GM11168 (cell line): Measurements from ENCODE around the gene CALR3.
"Not testable (repeated sequence)": the region's sequence is repeated elsewhere in the genome, so short reads cannot be mapped to it uniquely, and the experiment has no call there.

ENCODE experiments used
- in situ Hi-C: fragments of 300-500 bp; cut with MboI; formaldehyde crosslinking; loops from one replicate; pipeline ENCODE4 v1.12.0; 2022; ENCODE audit warnings: low sequenced_read_pairs; ENCODE audit not compliant: unreplicated experiment

Gene CALR3, protein sequence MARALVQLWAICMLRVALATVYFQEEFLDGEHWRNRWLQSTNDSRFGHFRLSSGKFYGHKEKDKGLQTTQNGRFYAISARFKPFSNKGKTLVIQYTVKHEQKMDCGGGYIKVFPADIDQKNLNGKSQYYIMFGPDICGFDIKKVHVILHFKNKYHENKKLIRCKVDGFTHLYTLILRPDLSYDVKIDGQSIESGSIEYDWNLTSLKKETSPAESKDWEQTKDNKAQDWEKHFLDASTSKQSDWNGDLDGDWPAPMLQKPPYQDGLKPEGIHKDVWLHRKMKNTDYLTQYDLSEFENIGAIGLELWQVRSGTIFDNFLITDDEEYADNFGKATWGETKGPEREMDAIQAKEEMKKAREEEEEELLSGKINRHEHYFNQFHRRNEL

DNA sequence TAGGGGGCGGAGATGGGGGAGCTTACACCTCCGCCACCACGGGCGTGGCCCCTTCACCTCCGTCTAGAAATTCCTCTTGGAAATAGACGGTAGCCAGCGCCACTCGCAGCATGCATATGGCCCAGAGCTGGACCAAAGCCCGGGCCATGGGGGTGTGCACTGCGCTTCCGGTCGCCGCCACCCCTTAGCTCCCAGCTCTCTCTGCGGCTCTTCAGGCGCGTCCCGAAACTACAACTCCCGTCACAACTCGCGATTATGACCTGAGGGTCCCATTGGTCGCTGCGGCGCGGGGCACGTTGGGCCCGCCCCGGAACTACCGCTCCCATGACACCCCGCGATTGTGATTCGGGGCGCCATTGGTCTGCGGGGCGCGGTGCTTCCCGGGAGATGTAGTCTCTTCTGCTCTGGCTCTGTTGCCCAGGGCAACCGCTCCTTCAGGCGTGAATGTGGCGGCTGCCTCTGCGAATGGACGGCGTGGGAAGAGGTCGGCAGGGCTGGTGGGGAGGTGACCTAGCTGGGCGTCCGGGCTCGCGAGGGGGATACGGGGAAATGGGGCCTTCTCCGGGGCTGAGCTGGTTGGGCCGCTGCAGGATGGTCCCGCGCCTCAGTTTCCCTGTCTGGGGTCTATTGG lies at the start of gene CALR3, which contains the start of gene C19orf44:
TSS of gene CALR3 (minus strand) at position 186 of the 631 bp plus-strand sequence. CDS start at position 148, 38 bp downstream.
TSS of gene C19orf44 (plus strand) at position 413 of the 631 bp plus-strand sequence. CDS start 4,399 bp downstream, outside the sequence.
- in situ Hi-C loops, result no loop called here

DNA sequence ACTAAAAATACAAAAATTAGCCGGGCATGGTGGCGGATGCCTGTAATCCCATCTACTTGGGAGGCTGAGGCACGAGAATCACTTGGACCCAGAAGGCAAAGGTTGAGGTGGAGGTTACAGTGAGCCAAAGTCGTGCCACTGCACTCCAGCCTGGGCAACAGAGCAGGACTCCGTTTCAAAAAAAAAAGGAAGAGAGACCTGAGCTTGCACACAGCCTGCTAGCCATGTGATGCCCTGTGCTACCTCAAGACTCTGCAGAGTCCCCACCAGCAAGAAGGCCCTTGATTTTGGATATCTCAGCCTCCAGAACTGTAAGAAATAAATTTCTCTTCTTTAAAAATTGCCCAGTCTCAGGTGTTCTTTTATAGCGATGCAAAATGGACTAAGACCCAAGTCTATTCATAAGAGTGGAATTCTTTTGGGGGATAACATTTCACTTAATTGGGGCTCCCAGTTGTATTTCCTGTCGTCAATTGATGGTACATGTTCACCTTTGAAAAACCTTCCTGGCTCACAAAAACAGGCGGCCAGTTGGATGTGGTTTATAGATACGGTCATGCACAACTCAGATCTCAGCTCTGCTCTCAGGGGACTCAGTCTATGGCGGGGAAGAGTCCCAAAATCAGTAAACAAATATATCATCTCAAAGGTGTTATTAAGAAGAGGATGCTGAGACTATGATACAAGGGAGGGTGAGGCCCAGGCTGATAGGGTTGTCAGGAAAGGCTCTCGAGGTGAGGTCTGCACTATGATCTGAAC lies 48.7 kb upstream of the CALR3 start:
- in situ Hi-C loops, result no loop called here

DNA sequence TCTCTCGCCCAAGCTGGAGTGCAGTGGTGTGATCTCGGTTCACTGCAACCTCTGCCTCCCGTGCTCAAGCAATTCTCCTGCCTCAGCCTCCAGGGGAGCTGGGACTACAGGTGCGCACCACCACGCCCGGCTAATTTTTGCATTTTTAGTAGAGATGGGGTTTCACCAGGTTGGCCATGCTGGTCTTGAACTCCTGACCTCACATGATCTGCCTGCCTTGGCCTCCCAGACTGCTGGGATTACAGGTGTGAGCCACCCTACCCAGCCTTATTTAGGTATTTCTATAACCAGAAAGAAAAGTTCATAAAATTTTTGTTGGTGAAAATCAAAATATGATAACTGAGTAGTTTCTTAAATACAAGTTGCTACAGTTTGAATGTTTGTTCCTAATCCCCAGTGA lies 47.8 kb upstream of the CALR3 start:
- in situ Hi-C loops, result not testable (repeated sequence)

DNA sequence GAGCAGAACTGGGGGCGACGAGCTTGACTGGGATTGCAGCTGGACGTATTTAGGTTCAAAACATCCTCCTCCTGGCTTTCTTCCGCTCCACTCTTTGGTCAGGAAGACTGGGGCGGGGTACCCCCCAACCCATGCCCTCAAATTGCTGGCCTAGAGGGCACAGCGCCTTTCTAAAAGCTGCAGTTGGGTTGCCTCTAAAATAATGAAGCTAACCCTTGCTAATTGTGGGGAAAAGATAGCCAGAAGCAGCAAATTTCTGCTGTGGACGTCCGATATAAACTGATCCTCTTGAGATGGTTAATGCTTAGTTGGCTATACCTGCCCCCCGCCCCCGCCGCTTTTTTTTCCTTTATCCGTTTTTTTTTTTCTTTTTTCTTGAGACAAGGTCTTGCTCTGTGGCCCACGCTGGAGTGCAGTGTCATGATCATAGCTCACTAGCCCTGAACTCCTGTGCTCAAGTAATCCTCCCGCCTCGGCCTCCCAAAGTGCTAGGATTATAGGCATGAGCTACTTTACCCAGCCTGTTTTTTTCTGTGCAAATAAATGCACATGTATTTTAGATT lies 47.0 kb upstream of the CALR3 start:
- in situ Hi-C loops, result no loop called here

DNA sequence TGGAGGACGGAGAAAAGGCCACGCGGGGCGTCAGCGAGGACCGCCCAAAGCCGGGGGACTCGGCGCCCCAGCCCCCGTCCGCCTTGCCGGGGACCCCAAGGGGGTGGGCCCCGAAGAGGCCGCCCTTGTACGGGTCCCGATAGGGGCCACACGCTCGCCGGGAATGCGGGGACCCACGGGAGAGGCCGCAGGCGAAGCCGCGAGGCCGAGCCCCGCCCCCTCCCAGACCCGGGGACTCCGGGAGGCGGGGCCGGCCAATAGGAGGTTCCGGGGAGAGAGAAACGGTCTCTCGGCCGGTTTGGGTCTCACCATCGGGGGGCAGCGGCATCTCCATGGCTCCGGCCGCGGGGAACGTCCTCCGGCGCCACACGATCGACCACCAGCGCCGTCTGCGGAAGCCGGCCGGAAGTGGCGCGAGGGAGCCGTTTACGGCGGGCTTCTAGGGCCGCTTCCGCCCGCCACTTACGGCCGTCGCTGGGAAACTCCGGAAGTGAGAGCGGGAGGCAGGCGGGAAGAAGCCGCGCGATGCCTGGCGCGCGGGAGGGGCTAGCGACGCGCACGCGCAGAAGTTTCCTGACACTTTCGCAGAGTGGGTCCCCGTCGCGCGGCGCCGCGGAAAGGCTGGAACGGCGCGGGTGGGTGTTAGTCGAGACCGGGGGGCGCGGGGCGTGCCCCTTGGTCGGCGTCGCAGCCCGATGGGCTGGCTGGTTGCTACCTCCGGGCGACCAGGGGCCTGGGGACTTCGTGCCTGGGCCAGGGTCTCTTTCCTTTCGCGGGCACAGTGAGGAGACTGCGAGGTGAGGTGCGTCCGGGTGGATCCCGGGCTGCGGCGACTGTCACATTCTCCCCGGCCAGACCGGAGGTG lies 46.3 kb upstream of the CALR3 start, which contains the start of gene CHERP:
TSS of gene CHERP (minus strand) at position 393 of the 865 bp plus-strand sequence. CDS start at position 334, 59 bp downstream.
- in situ Hi-C loops, result no loop called here

DNA sequence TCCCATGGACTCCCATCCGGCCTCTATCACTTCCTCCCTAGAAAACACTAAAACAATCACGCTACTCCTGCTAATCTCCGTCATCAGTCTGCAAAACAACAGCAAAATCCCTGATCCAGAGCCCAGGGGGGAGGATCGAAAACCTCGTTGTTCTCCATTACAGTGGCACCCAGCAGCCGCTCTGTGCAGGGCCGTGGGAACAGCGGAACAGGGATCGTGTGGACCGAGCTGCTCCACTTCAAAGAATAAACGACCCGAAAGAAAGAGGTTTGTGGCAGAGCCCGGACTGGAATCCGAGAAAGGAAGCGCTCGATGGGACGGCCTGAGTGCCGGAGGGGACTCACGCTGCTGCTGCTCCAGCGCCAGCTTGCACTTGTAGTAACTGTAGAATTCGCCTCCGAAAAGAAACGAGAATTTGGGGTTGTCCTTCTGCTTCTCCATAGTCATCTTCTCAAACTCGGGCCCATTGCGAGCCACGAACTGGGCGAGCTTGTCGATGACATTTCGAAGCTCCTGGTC lies 45.6 kb upstream of the CALR3 start:
- in situ Hi-C loops, result no loop called here

DNA sequence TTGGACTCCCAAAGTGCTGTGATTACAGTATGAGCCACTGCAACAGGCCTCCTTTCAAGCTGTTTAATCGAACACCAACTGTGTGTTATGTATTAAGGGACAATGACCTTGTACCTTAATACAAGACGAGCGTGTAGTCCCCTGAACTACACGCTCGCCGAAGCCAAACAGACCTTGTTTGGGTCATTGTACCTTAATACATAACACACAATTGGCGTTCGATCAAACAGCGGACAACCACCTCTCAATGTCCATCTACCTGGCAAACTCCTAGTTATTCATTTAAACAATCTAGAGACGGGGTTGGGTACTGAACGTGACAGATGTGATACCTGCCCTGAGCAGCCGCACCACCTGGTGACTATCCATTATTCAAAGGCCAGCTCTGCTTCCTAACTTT lies 45.0 kb upstream of the CALR3 start:
- in situ Hi-C loops, result no loop called here

DNA sequence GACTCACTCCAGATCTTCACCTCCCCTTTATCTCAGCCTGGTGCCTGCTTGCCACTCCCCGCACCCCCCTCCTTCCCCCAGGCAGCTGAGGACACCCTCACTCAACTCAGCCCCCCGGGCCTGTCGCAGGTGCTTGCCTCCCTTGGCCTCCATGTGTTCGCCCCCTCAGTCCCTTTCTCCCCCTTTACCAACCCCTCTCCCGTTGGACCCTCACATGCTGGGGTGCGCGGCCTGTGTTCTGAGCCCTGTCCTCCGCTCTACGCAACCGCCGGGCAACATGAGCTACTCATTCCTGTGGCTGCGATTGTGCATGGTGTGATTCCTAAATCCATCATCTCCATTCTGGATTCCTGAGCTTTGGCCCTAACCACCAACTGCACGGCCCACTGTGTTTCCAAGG lies 41.1 kb upstream of the CALR3 start:
- in situ Hi-C loops, result no loop called here

DNA sequence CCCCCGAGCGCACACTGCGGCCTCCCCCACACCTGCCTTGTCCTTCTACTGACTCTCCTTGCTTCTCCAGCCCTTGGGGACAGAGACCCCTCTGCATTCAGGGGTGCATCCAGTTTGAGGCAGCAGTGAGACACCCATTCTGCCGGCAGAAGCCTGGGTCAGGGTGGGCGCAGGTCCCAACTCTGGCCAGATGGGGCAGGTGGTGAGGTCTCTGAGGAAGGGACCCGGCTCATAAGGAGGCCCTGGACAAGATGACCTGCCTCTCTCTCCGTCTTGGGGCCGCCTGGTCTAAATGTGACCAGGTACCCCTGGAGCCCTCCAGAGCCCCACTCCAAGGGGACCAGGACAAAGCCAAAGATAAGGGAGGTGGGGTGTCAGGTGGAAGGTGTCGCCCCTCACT lies 40.2 kb upstream of the CALR3 start:
- in situ Hi-C loops, result no loop called here

DNA sequence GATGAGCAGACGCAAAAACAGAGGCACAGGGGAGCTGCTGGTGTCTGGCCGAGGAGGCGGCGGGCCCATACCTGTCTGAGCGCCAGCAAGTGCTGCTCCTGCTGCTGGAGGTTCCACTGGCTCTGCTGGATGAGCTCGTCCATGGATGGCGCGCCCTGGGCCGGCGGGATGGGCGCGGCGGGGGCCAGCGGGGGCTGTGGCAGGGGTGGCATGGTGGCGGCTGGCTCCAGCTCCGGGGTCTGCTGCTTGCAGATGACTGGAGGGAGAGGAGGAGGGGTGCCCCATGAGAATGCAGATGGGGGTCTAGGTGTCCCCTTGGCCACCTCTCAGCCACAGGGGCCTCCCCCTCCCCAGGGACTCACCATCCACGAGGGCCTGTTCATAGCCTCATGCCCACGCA lies 39.4 kb upstream of the CALR3 start:
- in situ Hi-C loops, result no loop called here

DNA sequence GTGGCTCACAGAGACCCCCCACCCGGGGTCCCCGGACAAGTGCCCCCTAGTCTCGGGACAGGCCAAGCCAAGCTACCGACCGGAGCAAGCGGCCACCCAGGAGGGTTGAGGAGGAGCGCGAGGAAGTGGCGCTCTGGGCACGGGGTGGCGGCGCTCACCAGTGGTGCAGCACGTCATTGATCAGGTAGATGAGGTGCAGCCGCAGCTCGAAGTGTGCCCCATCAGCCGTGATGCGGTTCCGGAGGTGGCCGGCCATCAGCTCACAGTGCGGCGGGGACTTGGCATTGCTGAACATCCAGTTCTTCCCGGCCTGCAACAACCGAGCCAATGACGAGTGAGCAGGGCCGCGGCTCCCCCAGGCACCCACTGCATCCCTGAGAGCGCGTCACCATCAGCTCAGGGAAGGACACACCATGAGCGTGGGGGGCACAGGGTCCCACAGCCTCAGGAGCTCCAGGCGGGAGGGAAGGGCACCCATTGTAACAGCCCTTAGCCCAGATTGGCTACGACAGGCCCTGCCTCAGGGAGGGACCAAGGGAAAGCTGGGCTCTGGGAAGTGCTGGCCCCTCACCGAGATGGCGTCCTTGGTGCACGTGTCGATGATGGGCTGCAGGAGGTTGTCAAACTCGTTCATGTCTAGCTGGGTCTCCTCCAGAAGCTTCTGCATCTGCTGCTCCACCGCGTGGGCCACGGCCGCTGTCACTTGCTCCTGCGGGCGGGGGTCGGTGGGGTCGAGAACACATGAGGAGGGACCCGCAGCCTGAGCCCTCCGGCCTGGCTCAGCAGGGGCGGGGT lies 36.7 kb upstream of the CALR3 start:
- in situ Hi-C loops, result no loop called here

DNA sequence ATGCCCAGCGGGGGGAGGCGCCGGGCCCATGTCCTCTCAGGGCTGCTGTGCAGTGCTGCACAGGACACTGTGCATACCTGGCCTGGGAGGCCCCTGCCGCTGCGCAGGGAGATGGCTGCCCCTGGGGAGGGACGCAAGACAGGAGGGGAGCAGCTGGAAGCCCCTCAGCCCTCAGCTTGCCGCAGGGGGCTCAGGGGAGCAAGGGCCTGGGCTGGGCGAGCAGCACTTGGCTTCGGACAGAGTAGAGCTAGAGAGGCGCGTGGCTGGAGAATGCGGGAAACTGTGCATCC lies 35.4 kb upstream of the CALR3 start:
- in situ Hi-C loops, result no loop called here

DNA sequence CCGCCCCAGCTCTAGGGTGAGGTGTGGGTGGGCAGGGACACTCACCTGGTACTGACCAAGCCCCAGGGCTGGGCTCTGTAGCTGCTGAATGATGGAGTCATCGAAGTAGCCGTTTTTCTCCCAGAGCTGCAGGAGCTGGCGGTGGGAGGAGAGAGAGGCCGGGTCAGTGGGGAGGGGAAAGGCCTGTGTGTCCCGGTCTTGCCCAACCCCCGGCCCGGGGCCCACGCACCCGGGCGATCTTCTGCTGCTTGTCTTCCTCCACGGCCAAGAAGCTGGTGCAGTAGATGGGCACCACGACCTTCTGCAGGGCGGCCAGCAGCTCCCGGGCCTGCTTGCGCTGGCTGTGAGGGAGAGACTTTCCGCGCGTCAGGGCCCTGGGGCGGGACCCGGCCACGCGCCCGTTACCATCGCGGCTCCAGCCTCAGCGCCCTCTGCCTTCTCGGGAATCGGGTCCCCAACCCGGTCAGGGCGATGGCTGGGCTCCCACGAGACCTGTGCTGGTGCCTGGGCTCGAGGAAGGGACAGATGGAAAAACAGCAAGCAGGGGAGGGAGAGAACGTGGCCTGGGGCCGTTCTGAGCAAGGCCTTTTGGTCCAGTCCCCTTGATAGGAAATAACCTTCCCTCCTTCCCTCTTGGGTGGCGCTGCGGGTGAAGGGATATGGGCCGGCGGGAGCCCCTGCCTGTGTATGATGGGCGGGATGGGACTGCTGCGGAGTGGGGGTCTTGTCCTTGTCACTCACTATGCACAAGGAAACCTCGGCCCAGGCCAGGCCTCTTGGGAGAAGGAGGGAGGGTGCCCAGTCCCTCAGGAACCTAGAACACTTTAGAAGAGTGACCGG lies 34.8 kb upstream of the CALR3 start:
- in situ Hi-C loops, result no loop called here

DNA sequence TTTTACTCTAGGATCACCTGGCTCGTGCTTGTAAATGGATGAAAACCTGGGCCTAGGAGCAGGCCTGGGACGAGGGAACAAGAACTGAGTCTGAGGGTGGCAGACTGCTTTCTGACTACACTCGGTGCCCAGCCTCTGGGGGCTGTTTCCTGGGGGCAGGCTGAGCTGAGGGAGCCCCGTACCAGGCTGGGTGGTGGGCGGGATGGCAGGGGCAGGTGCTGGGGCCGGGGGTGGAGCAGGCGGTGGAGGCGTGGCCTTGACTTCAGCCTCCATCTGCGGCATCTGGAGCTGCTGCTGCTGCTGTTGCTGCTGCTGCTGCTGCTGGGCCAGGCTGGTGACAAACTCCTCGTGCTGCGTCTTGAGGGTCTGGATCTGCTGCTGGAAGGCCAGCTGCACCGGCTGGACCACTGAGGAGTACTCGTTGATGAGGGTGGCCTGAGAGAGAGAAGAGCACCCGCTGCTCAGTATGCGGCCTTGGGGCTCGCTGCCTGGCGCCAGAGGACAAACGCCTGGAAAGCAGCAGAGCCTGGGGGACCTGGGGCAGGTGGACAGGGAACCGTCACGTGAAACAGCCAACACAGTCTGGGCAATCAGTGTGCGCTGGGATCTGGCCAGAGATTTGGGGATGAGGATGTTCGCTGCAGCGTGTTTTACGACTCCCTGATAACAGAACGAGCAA lies 33.6 kb upstream of the CALR3 start:
- in situ Hi-C loops, result no loop called here

DNA sequence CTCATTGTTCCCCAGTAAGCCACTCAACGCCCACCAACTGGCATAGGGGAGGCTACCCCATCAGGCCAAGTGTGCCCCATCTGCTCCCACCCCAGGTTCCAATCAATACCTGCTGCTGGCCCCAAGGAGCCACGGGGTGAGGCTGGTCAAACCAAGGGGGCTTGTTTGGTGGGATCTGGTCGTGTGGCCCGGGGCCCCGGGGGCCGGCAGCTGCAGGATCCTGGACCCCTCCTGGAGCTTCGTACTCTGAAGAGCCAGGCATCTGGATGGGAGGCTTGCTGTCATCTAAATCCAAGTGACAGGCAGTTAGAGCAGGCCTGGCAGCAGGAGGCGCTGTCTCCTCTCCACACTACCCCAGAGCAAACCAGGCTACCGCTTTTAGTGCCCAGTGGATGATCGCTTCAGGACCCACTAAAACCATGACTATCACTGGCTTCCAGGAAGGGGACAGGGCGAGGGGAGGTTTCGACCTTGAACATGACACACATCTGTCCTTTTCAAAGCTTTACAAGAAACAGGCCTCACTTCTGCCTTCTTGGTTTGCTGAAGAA lies 32.1 kb upstream of the CALR3 start:
- in situ Hi-C loops, result no loop called here

DNA sequence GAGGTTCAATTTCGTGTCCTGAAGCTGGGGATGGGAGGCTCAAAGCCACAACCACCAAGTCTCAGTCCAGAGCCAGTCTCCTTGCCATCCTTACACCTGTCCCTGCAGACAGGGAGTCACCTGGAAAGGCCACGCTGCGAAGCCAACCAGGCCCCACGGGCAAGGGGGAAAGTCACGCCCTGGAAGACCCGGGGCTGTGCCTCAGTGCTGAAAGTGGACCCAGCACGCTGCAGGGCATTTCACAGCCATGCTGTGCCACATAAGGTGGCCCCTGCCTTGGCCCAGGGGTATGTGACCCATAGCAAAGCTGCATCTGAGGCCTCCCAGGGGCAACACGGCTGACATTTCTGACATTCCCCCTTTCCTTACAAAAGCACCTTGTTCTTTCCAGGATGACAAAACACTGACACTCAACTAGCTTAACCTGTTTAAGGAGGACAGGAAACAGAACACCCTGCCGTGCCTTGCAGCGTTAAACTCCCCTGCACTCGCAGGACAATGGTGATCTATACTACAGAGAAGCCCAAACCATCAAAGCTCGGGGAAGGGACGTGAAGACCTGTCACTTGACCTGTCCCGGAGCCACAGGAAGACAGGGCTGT lies 31.5 kb upstream of the CALR3 start:
- in situ Hi-C loops, result no loop called here
